SK-N-SH treated with all-trans-retinoic acid at 6 μM for 48 hours (cell line): ENCODE data around the gene MT1M.
"Not testable (repeated sequence)": the region's sequence is repeated elsewhere in the genome, so short reads cannot be mapped to it uniquely, and the experiment has no call there.

Experiments
- ATAC-seq: fragments of 200-7000 bp; cut with Tn5 transposase; 3 replicates; pipeline ENCODE4 v1.9.1; 2020; ENCODE audit warnings: mild to moderate bottlenecking, moderate library complexity
- ARNTL ChIP-seq: fragments of 450-650 bp; formaldehyde crosslinking; IDR thresholded peaks from 2 replicates; pipeline ENCODE4 v1.5.0; 2020; ENCODE audit warnings: low read depth, mild to moderate bottlenecking, moderate library complexity, borderline replicate concordance
- BACH2 ChIP-seq: fragments of 250-450 bp; sonication (Bioruptor Pico); IDR thresholded peaks from 2 replicates; pipeline ENCODE4 v1.9.0; 2021; ENCODE audit warnings: mild to moderate bottlenecking, borderline replicate concordance
- CREB5 ChIP-seq: fragments of 250-450 bp; sonication (Bioruptor Pico); IDR thresholded peaks from 2 replicates; pipeline ENCODE4 v1.5.1; 2020; ENCODE audit warnings: low read depth, mild to moderate bottlenecking, moderate library complexity
- PATZ1 ChIP-seq: fragments of 250-450 bp; sonication (Bioruptor Pico); IDR thresholded peaks from 2 replicates; pipeline ENCODE4 v1.8.0; 2020; ENCODE audit warnings: mild to moderate bottlenecking, moderate library complexity, borderline replicate concordance
- POU6F1 ChIP-seq: fragments of 250-450 bp; sonication (Bioruptor Pico); IDR thresholded peaks from 2 replicates; pipeline ENCODE4 v1.8.0; 2021; ENCODE audit warnings: low read depth, mild to moderate bottlenecking, moderate library complexity, borderline replicate concordance
- PPARA ChIP-seq: fragments of 250-450 bp; sonication (Bioruptor Pico); IDR thresholded peaks from 2 replicates; pipeline ENCODE4 v1.5.0; 2020; ENCODE audit warnings: mild to moderate bottlenecking, borderline replicate concordance
- RARB ChIP-seq: fragments of 250-450 bp; sonication (Bioruptor Pico); IDR thresholded peaks from 2 replicates; pipeline ENCODE4 v1.8.0; 2021; ENCODE audit warnings: mild to moderate bottlenecking, moderate library complexity
- SNAI2 ChIP-seq: fragments of 250-450 bp; sonication (Bioruptor Pico); IDR thresholded peaks from 2 replicates; pipeline ENCODE4 v1.5.0; 2020; ENCODE audit warnings: mild to moderate bottlenecking, moderate library complexity
- TCF4 ChIP-seq: fragments of 250-450 bp; sonication (Bioruptor Pico); IDR thresholded peaks from 2 replicates; pipeline ENCODE4 v1.8.0; 2021; ENCODE audit warnings: mild to moderate bottlenecking, moderate library complexity, borderline replicate concordance
- ZC3H10 ChIP-seq: fragments of 250-450 bp; sonication (Bioruptor Pico); IDR thresholded peaks from 2 replicates; pipeline ENCODE4 v1.5.1; 2021; ENCODE audit warnings: mild to moderate bottlenecking, moderate library complexity
- ZFP30 ChIP-seq: fragments of 450-650 bp; formaldehyde crosslinking; IDR thresholded peaks from 2 replicates; pipeline ENCODE4 v1.5.0; 2022; ENCODE audit warnings: mild to moderate bottlenecking, moderate library complexity
- ZNF565 ChIP-seq: fragments of 450-650 bp; formaldehyde crosslinking; conservative IDR thresholded peaks from 2 replicates; pipeline ENCODE4 v1.5.0; 2020; ENCODE audit warnings: low read depth, mild to moderate bottlenecking, moderate library complexity
- ZNF70 ChIP-seq: fragments of 450-650 bp; formaldehyde crosslinking; IDR thresholded peaks from 2 replicates; pipeline ENCODE4 v1.5.0; 2020; ENCODE audit warnings: mild to moderate bottlenecking, moderate library complexity
- TF ChIP-seq, protein P1 (sequence below): fragments of 250-450 bp; sonication (Bioruptor Pico); IDR thresholded peaks from 2 replicates; pipeline ENCODE4 v1.5.1; 2021; ENCODE audit warnings: mild to moderate bottlenecking, moderate library complexity
- TF ChIP-seq, protein P2 (sequence below): fragments of 250-450 bp; sonication (Bioruptor Pico); IDR thresholded peaks from 2 replicates; pipeline ENCODE4 v1.5.0; 2020; ENCODE audit warnings: mild to moderate bottlenecking, moderate library complexity

Gene MT1M

DNA sequence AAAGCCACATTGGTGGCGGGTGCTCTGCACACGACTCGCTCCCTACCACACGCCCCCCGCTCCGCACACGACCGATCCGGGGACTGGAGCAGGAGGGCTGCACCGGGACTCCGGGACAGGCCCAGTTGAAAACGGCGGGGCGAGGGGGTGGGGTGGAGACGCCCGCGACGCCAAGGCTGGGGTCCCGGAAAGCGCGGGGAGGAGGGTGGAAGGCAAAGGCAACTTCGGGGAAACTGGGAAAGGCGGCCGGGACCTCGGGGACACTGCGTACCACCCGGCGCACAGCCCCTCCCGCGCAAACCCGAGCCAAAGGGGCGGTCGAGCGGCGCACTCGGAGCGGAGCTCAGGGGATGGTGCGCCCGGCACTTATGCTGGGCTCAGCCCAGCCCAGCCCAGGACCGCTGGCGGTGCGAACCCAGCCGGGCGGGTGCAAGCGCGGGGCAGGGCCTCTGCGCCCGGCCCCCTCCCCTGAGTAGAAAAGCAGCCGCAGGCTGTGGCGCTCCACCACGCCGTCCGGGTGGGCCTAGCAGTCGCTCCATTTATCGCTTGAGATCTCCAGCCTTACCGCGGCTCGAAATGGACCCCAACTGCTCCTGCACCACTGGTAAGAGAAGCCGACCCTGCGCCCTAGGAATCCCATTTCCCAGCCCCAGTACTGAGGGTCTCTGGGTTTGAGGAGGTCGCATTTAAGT, at the start of gene MT1M:
TSS of gene MT1M (plus strand) at position 504 of the 692 bp plus-strand sequence. CDS start at position 577, 73 bp downstream.
- peak; percentile 63 for ATAC-seq
- no peak for TF ChIP-seq PPARA (CRISPR knock-in tag)
- TF ChIP-seq, protein P1, sequence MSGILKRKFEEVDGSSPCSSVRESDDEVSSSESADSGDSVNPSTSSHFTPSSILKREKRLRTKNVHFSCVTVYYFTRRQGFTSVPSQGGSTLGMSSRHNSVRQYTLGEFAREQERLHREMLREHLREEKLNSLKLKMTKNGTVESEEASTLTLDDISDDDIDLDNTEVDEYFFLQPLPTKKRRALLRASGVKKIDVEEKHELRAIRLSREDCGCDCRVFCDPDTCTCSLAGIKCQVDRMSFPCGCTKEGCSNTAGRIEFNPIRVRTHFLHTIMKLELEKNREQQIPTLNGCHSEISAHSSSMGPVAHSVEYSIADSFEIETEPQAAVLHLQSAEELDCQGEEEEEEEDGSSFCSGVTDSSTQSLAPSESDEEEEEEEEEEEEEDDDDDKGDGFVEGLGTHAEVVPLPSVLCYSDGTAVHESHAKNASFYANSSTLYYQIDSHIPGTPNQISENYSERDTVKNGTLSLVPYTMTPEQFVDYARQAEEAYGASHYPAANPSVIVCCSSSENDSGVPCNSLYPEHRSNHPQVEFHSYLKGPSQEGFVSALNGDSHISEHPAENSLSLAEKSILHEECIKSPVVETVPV (CRISPR knock-in tag) = no peak
- TF ChIP-seq, protein P2, sequence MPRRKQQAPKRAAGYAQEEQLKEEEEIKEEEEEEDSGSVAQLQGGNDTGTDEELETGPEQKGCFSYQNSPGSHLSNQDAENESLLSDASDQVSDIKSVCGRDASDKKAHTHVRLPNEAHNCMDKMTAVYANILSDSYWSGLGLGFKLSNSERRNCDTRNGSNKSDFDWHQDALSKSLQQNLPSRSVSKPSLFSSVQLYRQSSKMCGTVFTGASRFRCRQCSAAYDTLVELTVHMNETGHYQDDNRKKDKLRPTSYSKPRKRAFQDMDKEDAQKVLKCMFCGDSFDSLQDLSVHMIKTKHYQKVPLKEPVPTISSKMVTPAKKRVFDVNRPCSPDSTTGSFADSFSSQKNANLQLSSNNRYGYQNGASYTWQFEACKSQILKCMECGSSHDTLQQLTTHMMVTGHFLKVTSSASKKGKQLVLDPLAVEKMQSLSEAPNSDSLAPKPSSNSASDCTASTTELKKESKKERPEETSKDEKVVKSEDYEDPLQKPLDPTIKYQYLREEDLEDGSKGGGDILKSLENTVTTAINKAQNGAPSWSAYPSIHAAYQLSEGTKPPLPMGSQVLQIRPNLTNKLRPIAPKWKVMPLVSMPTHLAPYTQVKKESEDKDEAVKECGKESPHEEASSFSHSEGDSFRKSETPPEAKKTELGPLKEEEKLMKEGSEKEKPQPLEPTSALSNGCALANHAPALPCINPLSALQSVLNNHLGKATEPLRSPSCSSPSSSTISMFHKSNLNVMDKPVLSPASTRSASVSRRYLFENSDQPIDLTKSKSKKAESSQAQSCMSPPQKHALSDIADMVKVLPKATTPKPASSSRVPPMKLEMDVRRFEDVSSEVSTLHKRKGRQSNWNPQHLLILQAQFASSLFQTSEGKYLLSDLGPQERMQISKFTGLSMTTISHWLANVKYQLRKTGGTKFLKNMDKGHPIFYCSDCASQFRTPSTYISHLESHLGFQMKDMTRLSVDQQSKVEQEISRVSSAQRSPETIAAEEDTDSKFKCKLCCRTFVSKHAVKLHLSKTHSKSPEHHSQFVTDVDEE (CRISPR knock-in tag) = no peak
- no peak for TF ChIP-seq TCF4 (CRISPR knock-in tag)
- TF ChIP-seq, all 23 proteins: peak for 0

DNA sequence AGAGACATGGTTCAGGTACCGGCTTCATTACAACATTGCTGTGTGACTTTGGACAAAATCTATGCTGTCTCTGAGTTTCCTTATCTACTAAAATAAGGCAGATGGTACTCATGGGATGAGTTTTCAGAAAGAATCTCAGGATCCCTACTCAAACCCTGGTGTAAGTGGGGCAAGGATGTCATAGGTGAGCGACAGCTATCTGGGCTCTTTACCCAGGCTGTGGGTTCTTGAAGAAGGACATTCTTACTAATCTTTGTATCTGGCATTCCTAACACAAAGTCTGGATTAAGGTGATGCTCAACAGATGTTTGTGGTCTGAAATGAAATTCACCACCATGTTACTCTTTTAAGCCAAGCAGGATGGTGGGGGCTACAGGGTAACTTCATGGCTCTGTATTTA, 49.5 kb upstream of the MT1M start:
- ATAC-seq = not testable (repeated sequence)

- TF ChIP-seq POU6F1 (CRISPR knock-in tag) (no peak), CREB5 (no peak), ZNF565 (CRISPR knock-in tag) (no peak), BACH2 (CRISPR knock-in tag) (no peak)
- no peak for ATAC-seq
Observed at GRCh38 chr16:56583351-56584168, 48.9 kb upstream of the MT1M start.

GRCh38 chr16:56584276-56584675, 48.2 kb upstream of the MT1M start:
- no peak for ATAC-seq
- TF ChIP-seq BACH2 (CRISPR knock-in tag) = no peak
- TF ChIP-seq ZC3H10 = no peak
- no peak for TF ChIP-seq POU6F1 (CRISPR knock-in tag)
- no peak for TF ChIP-seq SNAI2
- no peak for TF ChIP-seq CREB5
- no peak for TF ChIP-seq PPARA (CRISPR knock-in tag)
- TF ChIP-seq ZFP30 (CRISPR knock-in tag) = no peak
- TF ChIP-seq, protein P2 (CRISPR knock-in tag) = no peak
- no peak for TF ChIP-seq ZNF70 (CRISPR knock-in tag)
- no peak for TF ChIP-seq ARNTL (CRISPR knock-in tag)
- no peak for TF ChIP-seq TCF4 (CRISPR knock-in tag)
- TF ChIP-seq PATZ1 (CRISPR knock-in tag) = no peak
- TF ChIP-seq RARB (CRISPR knock-in tag) = no peak
- TF ChIP-seq, all 23 proteins: peak for 0
